Lower leg skin (tissue), 3 donors: Measurements from ENCODE around the gene NWD2.

ENCODE experiments used
- CTCF ChIP-seq, 3 donors: fragments of 450-650 bp; IDR thresholded peaks; one replicate each; pipeline ENCODE4 v1.5.1; 2016; ENCODE audit warnings: antibody characterized with exemption in 3 of 3, mild to moderate bottlenecking in 3 of 3, moderate library complexity in 2 of 3
- POLR2A ChIP-seq, 2 donors: fragments of 450-650 bp; IDR thresholded peaks; one replicate each; pipeline ENCODE4 v1.6.1; 2016 to 2017; ENCODE audit warnings: antibody characterized with exemption in 2 of 2, mild to moderate bottlenecking in 1 of 2, moderate library complexity in 1 of 2

GRCh38 chr4:37465296-37465695, 220.8 kb downstream of the NWD2 start:
- no peak for TF ChIP-seq CTCF (IDR thresholded peaks at IDR 0.05)
- TF ChIP-seq POLR2A (IDR thresholded peaks at IDR 0.05): no peak
